DND-41 (cell line): Measurements from ENCODE around the gene TTLL4.

Experiments used
- ATAC-seq: fragments of 200-7000 bp; cut with Tn5 transposase; 3 replicates; pipeline ENCODE4 v1.9.1; 2021; ENCODE audit warnings: low read depth; ENCODE audit not compliant: insufficient read depth
- DNase-seq: peaks from one replicate; pipeline ENCODE4 v3.0.0-alpha.2; 2020
- H2AFZ ChIP-seq: 2 replicates; pipeline ENCODE4 v1.6.0; 2012; ENCODE audit warnings: low read depth, low read length
- H3K27ac ChIP-seq: 2 replicates; pipeline ENCODE4 v1.5.1; 2012; ENCODE audit warnings: low read length, inconsistent platforms
- H3K27me3 ChIP-seq: fragments of 200-600 bp; sonication (generic); 2 replicates; pipeline ENCODE4 v1.6.0; 2012; ENCODE audit warnings: low read length, mild to moderate bottlenecking, inconsistent platforms; ENCODE audit not compliant: insufficient read depth, poor library complexity
- H3K36me3 ChIP-seq: 2 replicates; pipeline ENCODE4 v1.5.1; 2012; ENCODE audit warnings: low read length, inconsistent platforms; ENCODE audit not compliant: insufficient read depth
- H3K4me1 ChIP-seq: 2 replicates; pipeline ENCODE4 v1.5.1; 2012; ENCODE audit warnings: mild to moderate bottlenecking, low read length; ENCODE audit not compliant: insufficient read depth
- H3K4me2 ChIP-seq: 2 replicates; pipeline ENCODE4 v1.6.0; 2012; ENCODE audit warnings: mild to moderate bottlenecking, moderate library complexity, low read length, inconsistent platforms; ENCODE audit not compliant: insufficient read depth
- H3K4me3 ChIP-seq, 2 experiments: fragments of 200-600 bp in 1 of 2; shearing (Covaris generic) in 1 of 2; 2 replicates each; pipeline ENCODE4 v1.5.1; 2012 to 2016; ENCODE audit warnings: inconsistent platforms in 2 of 2, low read length in 2 of 2, mild to moderate bottlenecking in 2 of 2, low read depth in 1 of 2, moderate library complexity in 1 of 2
- H3K79me2 ChIP-seq: 2 replicates; pipeline ENCODE4 v1.6.0; 2012; ENCODE audit warnings: low read length, inconsistent platforms; ENCODE audit not compliant: insufficient read depth
- H3K9ac ChIP-seq: 2 replicates; pipeline ENCODE4 v1.6.0; 2012; ENCODE audit warnings: low read depth, mild to moderate bottlenecking, inconsistent platforms, low read length, moderate library complexity
- H3K9me3 ChIP-seq: 2 replicates; pipeline ENCODE4 v1.5.1; 2012; ENCODE audit warnings: low read length, moderate library complexity, mild to moderate bottlenecking, inconsistent platforms; ENCODE audit not compliant: insufficient read depth, severe bottlenecking
- H4K20me1 ChIP-seq: 2 replicates; pipeline ENCODE4 v1.6.0; 2012; ENCODE audit warnings: low read length; ENCODE audit not compliant: insufficient read depth
- CTCF ChIP-seq: IDR thresholded peaks from 2 replicates; pipeline ENCODE4 v1.5.1; 2012; ENCODE audit warnings: borderline replicate concordance, low read length, moderate library complexity, mild to moderate bottlenecking; ENCODE audit not compliant: poor library complexity, severe bottlenecking; ENCODE audit errors: extremely low read depth
- EZH2 ChIP-seq: IDR thresholded peaks from 3 replicates; pipeline ENCODE4 v1.6.1; 2012; ENCODE audit warnings: borderline replicate concordance, low read depth, mild to moderate bottlenecking, moderate library complexity, low read length, inconsistent platforms; ENCODE audit not compliant: severe bottlenecking

TTLL4 gene

DNA sequence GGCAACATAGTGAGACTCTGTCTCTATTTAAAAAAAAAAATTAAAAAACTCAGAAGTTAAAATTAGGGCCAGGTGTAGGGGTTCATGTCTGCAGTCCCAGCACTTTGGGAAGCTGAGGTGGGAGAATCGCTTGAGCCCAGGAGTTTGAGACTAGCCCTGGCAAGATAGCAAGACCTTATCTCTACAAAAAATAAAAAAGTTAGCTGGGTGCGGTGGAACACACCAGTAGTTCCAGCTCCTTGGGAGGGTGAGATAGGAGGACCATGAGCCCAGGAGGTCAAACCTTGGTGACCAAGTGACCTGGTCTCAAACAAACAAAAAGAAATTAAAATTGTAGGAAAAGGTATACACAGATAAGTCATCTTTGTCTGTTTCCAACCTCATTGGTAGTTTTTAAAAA, 11.3 kb downstream of the TTLL4 start:
- Histone ChIP-seq H2AFZ (no peak overlapping the region), H3K9me3 (peaks cover 12% of the 10 kb centered on the region), H3K27me3 (no peaks in the 10 kb centered on the region), H3K4me3 (no peak overlapping the region), H3K4me2 (no peak overlapping the region), H3K9ac (no peak overlapping the region), H3K4me1 (no peaks in the 10 kb centered on the region), H4K20me1 (peaks cover 50% of the 10 kb centered on the region; the same call in 1 of the 2 replicates), H3K27ac (no peak overlapping the region), H3K36me3 (peaks cover 38% of the 10 kb centered on the region), H3K79me2 (peaks cover 97% of the 10 kb centered on the region)
- ATAC-seq (no peak), DNase-seq (no peak)
- TF ChIP-seq EZH2 (no peak), CTCF (no peak)

- Histone ChIP-seq H3K27me3 (no peaks in the 10 kb centered on the region), H3K36me3 (peaks cover 38% of the 10 kb centered on the region), H3K9ac (no peak overlapping the region), H3K79me2 (peaks cover 97% of the 10 kb centered on the region), H2AFZ (no peak overlapping the region), H3K4me2 (no peak overlapping the region), H3K4me3 (no peak overlapping the region), H3K9me3 (peaks cover 12% of the 10 kb centered on the region), H3K4me1 (no peaks in the 10 kb centered on the region), H4K20me1 (peaks cover 45% of the 10 kb centered on the region; the same call in 1 of the 2 replicates), H3K27ac (no peak overlapping the region)
- DNase-seq (no peak), ATAC-seq (no peak)
- TF ChIP-seq CTCF (no peak), EZH2 (no peak)
Observed at GRCh38 chr2:218722419-218722818, 11.8 kb downstream of the TTLL4 start.

- H3K9ac ChIP-seq = no peak overlapping the region
- peaks cover 41% of the 10 kb centered on the region; the same call in 1 of the 2 replicates for H4K20me1 ChIP-seq
- H3K4me2 ChIP-seq = no peak overlapping the region
- no peaks in the 10 kb centered on the region for H3K27me3 ChIP-seq
- no peak overlapping the region for H3K27ac ChIP-seq
- no peaks in the 10 kb centered on the region for H3K4me1 ChIP-seq
- TF ChIP-seq EZH2 (no peak), CTCF (no peak)
- peaks cover 37% of the 10 kb centered on the region for H3K36me3 ChIP-seq
- peaks cover 94% of the 10 kb centered on the region for H3K79me2 ChIP-seq
- H2AFZ ChIP-seq = no peak overlapping the region
- no peak for DNase-seq
- H3K9me3 ChIP-seq = peaks cover 12% of the 10 kb centered on the region
- H3K4me3 ChIP-seq = no peak overlapping the region
- ATAC-seq = peak; percentile 39; the same call in 1 of the 3 replicates
Observed at GRCh38 chr2:218722876-218723785, 12.5 kb downstream of the TTLL4 start.
